Heart right ventricle (tissue), 16 donors: Measurements from ENCODE around the gene ARHGAP6. TPM values are rescaled to one million over a fixed set of nuclear protein-coding genes. Genes with fewer than 3 reads are reported as not detected.

Source experiments
- ATAC-seq, 8 donors: fragments of 200-7000 bp; cut with Tn5 transposase; one replicate each; pipeline ENCODE4 v1.9.1; 2020; ENCODE audit warnings: mild to moderate bottlenecking in 8 of 8, moderate library complexity in 8 of 8, moderate number of reproducible peaks in 1 of 8
- DNase-seq, 2 donors: peaks; one replicate each; pipeline ENCODE4 v3.0.0-alpha.2; 2020
- H3K27ac ChIP-seq, 10 donors: fragments of 200-600 bp; sonication (generic) in 2 of 10; one replicate each; pipeline versions ENCODE4 v1.5.0 to v1.8.0; 2020 to 2022; ENCODE audit warnings: mild to moderate bottlenecking in 3 of 10
- H3K27me3 ChIP-seq, 7 donors: fragments of 200-600 bp; one replicate each; pipeline ENCODE4 v1.8.0; 2021 to 2022; ENCODE audit warnings: mild to moderate bottlenecking in 2 of 7
- H3K36me3 ChIP-seq, 9 donors: fragments of 200-600 bp; sonication (generic) in 1 of 9; one replicate each; pipeline versions ENCODE4 v1.5.0 to v1.8.0; 2020 to 2022; ENCODE audit warnings: mild to moderate bottlenecking in 2 of 9
- H3K4me1 ChIP-seq, 9 donors: fragments of 200-600 bp; sonication (generic) in 1 of 9; one replicate each; pipeline versions ENCODE4 v1.5.0 to v1.8.0; 2020 to 2022; ENCODE audit warnings: mild to moderate bottlenecking in 4 of 9
- H3K4me3 ChIP-seq, 10 donors: fragments of 200-600 bp; sonication (generic) in 2 of 10; one replicate each; pipeline versions ENCODE4 v1.5.0 to v1.8.0; 2020 to 2022; ENCODE audit warnings: mild to moderate bottlenecking in 7 of 10, moderate library complexity in 2 of 10
- H3K9me3 ChIP-seq, 11 donors: fragments of 200-600 bp in 10 of 11; sonication (generic) in 2 of 11; one replicate each; pipeline versions ENCODE4 v1.5.0 to v1.8.0; 2013 to 2022; ENCODE audit warnings: mild to moderate bottlenecking in 2 of 11, control low read depth in 1 of 11, moderate library complexity in 1 of 11
- WGBS, 2 donors: extraction: QIAGEN DNeasy Blood & Tissue Kit; methylation state at CpG; one replicate each; pipeline ENCODE4 v1.1.7; 2013; ENCODE audit warnings: inconsistent platforms in 1 of 2; 5-methylcytosine and 5-hydroxymethylcytosine counted together
- intact Hi-C, 10 donors: fragments of 100-400 bp; cut with DNase I; formaldehyde crosslinking; loops; one replicate each; pipeline versions ENCODE4 v1.11.1 to v1.14.2; 2022
- polyA plus RNA-seq, 2 donors: library from polyadenylated mRNA; stranded (reverse); fragments of 200-250 nt; gene quantifications; one replicate each; pipeline ENCODE4 v1.2.3, GENCODE V29; 2013
- total RNA-seq, 10 donors: library from RNA; stranded (reverse); fragmentation: NEBNext Ultra II Directional in 3 of 10; extraction: Animal tissue kit (Norgen Biotek cat#: 25700) in 3 of 10; gene quantifications; one replicate each; pipeline versions ENCODE4 v1.2.1 to v1.2.4, GENCODE V29; 2021 to 2023
- TF ChIP-seq, protein P1 (sequence below), 9 donors: fragments of 200-600 bp; sonication (generic) in 2 of 9; IDR thresholded peaks; one replicate each; pipeline versions ENCODE4 v1.5.0 to v1.8.0; 2021 to 2022; ENCODE audit warnings: antibody characterized with exemption in 9 of 9, mild to moderate bottlenecking in 5 of 9, moderate library complexity in 1 of 9
- donor health status: Arrhythmogenic right ventricular cardiomyopathy.
- donor health status: ischemic (EF 13 %, LVEDD 7.1; RV severe dilation, severe dysfunction).
- donor health status: healthy with polysubstance abuse.
- donor health status: DM: no; HTN: yes; CAD: no.
- donor health status: DM: no; HTN: no; CAD: no.
- donor health status: ischemic (EF 25% LVEDD 6.9; RV normal size, moderate dysfunction).
- donor health status: ischemic (EF 25% LVEDD 5.7; RV mildly dilated, moderate dysfunction).
- donor health status: healthy.
- donor health status: DM: yes; HTN: yes; CAD: no.
- donor health status: Ischemic cardiomyopathy.
- donor health status: ischemic (EF 35%, LVEDD 5.7; RV mildly dilated, moderate dysfunction).
- donor health status: nonischemic (EF 11% LVEDD 7.7; RV severe dilation, severe dysfunction).
- donor health status: DM: yes; HTN: yes; CAD: no.
- donor health status: PGD.
- donor health status: ischemic (EF 29% LVEDD 5.4; RV normal size, mild dysfunction).
- donor health status: nonischemic (EF 23%, LVEDD 6.1; RV moderate dilation, normal function).

Gene ARHGAP6
- total and polyA plus RNA-seq, 12 donors, result 1.6 to 6.0 (median 2.6) TPM

DNA sequence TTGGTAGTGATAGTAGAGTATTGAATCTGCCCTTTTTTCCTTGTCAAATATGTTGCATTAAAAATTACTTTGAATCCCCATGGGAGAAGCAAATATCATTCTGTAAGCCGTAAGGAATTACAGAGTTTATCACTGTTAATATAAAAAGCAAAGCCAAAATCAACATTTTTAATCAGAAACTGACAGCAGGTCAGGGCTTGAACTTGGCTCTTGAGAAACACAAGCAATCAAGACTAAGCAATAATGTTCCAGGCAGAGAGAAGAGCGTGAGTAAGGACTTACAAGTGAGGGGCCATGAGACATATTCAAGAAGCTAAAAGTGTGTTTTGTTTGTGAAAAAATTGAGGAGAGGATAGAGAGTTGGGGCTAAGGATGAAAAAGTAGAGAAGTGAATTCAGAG lies 68.2 kb downstream of the ARHGAP6 start:
- H3K27ac ChIP-seq, result no peak overlapping the region
- H3K27me3 ChIP-seq, result no peaks in the 10 kb centered on the region
- no peaks in the 10 kb centered on the region for H3K9me3 ChIP-seq
- ATAC-seq (no peak), DNase-seq (no peak)
- no peaks in the 10 kb centered on the region for H3K36me3 ChIP-seq
- no peaks in the 10 kb centered on the region for H3K4me1 ChIP-seq
- intact Hi-C loops, result no loop called here
- WGBS, 2 donors, result 59 to 63% methylated on average over 2 of the region's 2 CpGs
- H3K4me3 ChIP-seq, result no peak overlapping the region
- TF ChIP-seq, protein P1, sequence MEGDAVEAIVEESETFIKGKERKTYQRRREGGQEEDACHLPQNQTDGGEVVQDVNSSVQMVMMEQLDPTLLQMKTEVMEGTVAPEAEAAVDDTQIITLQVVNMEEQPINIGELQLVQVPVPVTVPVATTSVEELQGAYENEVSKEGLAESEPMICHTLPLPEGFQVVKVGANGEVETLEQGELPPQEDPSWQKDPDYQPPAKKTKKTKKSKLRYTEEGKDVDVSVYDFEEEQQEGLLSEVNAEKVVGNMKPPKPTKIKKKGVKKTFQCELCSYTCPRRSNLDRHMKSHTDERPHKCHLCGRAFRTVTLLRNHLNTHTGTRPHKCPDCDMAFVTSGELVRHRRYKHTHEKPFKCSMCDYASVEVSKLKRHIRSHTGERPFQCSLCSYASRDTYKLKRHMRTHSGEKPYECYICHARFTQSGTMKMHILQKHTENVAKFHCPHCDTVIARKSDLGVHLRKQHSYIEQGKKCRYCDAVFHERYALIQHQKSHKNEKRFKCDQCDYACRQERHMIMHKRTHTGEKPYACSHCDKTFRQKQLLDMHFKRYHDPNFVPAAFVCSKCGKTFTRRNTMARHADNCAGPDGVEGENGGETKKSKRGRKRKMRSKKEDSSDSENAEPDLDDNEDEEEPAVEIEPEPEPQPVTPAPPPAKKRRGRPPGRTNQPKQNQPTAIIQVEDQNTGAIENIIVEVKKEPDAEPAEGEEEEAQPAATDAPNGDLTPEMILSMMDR (IDR thresholded peaks at IDR 0.05), result no peak

- H3K9me3 ChIP-seq, result no peaks in the 10 kb centered on the region
- H3K4me1 ChIP-seq, result no peaks in the 10 kb centered on the region
- intact Hi-C loops, result no loop called here
- DNase-seq (no peak), ATAC-seq (no peak)
- no peaks in the 10 kb centered on the region for H3K36me3 ChIP-seq
- H3K27me3 ChIP-seq, result peaks cover 0 to 12% (median 0%) of the 10 kb centered on the region in 7 donors
- TF ChIP-seq, protein P1 (IDR thresholded peaks at IDR 0.05), result no peak
- no peak overlapping the region for H3K27ac ChIP-seq
- H3K4me3 ChIP-seq, result no peak overlapping the region
Measured at GRCh38 chrX:11591723-11592346, 73.9 kb downstream of the ARHGAP6 start.

DNA sequence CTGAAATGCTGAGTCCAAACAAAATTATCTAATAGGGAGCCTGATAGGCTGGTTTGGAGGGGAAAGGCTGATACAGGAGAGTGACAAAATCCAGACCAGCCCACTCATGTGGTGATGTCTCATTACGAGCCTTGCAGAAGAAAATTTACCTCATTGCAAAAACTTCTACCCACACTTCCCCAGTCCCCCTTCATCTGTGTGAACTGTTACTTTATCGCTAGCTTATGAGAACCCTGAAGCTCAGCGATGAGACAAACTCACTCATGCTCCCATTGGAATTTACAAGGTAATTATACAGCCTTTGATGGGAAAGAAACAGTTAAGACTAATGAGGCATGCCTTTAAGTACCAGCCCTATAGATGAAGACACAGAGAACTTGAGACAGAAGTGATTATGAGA lies 76.1 kb downstream of the ARHGAP6 start:
- intact Hi-C loops, result no loop called here
- Histone ChIP-seq H3K4me3 (no peak overlapping the region), H3K9me3 (no peaks in the 10 kb centered on the region), H3K27me3 (peaks cover 0 to 15% (median 0%) of the 10 kb centered on the region in 7 donors), H3K27ac (no peak overlapping the region), H3K36me3 (no peaks in the 10 kb centered on the region), H3K4me1 (no peaks in the 10 kb centered on the region)
- 39 to 53% methylated on average over 3 of the region's 3 CpGs for WGBS, 2 donors
- ATAC-seq (no peak), DNase-seq (no peak)
- TF ChIP-seq, protein P1 (IDR thresholded peaks at IDR 0.05), result no peak

DNA sequence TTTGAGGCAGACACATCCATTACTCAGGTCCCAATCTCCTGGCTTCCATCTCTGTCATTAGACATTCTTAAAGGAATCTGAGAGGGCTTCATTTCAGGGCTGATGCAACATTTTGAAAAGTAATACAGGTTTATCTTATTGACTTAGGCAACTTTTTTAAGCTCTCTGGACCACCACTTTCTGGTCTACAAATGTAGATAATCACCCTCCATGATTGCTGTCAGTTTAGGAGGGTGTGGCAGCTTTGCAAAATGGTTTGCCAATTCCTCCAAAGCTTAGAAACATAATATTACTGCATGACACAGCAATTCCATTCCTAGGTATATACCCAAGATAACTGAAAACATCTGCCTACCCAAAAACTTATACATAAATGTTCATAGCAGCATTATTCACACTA lies 77.6 kb downstream of the ARHGAP6 start:
- ATAC-seq (no peak), DNase-seq (no peak)
- TF ChIP-seq, protein P1 (IDR thresholded peaks at IDR 0.05), result no peak
- peaks cover 0 to 15% (median 0%) of the 10 kb centered on the region in 7 donors for H3K27me3 ChIP-seq
- no peak overlapping the region for H3K4me3 ChIP-seq
- H3K9me3 ChIP-seq, result no peaks in the 10 kb centered on the region
- no peak overlapping the region for H3K27ac ChIP-seq
- no peaks in the 10 kb centered on the region for H3K4me1 ChIP-seq
- H3K36me3 ChIP-seq, result no peaks in the 10 kb centered on the region
- intact Hi-C loops, result no loop called here
